Esophagus squamous epithelium (tissue), 4 donors: Measurements from ENCODE around the gene EVL.

Source experiments
- POLR2A ChIP-seq, 4 donors: fragments of 450-650 bp; IDR thresholded peaks; one replicate each; pipeline ENCODE4 v1.6.1; 2017; ENCODE audit warnings: antibody characterized with exemption in 4 of 4, mild to moderate bottlenecking in 4 of 4, moderate library complexity in 3 of 4
- TF ChIP-seq, protein P1 (sequence below), 6 experiments: fragments of 450-650 bp in 4 of 6; fragments of 200-600 bp in 2 of 6; sonication (generic) in 2 of 6; IDR thresholded peaks; one replicate each; pipeline ENCODE4 v1.5.1; 2016 to 2019; ENCODE audit warnings: antibody characterized with exemption in 6 of 6, mild to moderate bottlenecking in 4 of 6, moderate library complexity in 4 of 6

DNA sequence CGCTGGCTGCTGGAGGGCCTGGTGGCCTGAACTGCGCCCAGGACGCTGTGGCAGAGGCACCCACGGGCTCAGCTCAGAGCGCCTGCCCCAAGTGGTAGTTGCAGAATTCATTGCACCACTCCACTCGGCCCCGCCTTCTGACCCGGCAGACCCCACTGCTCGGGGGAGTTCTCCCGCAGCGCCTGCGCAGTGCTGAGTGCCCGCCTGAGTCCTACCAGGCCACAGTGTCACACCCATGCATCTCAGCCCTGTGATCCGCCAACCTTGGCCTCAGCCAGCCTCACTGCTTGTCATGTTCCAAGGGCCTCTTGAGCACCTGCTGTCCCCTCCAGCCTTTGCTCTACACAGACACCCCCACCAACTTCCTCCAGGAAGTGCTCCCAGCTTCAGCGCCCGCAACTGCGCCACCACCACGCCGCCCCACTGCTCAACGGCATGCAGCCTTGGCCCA is 82.0 kb downstream of the EVL start:
- TF ChIP-seq, protein P1, sequence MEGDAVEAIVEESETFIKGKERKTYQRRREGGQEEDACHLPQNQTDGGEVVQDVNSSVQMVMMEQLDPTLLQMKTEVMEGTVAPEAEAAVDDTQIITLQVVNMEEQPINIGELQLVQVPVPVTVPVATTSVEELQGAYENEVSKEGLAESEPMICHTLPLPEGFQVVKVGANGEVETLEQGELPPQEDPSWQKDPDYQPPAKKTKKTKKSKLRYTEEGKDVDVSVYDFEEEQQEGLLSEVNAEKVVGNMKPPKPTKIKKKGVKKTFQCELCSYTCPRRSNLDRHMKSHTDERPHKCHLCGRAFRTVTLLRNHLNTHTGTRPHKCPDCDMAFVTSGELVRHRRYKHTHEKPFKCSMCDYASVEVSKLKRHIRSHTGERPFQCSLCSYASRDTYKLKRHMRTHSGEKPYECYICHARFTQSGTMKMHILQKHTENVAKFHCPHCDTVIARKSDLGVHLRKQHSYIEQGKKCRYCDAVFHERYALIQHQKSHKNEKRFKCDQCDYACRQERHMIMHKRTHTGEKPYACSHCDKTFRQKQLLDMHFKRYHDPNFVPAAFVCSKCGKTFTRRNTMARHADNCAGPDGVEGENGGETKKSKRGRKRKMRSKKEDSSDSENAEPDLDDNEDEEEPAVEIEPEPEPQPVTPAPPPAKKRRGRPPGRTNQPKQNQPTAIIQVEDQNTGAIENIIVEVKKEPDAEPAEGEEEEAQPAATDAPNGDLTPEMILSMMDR (IDR thresholded peaks at IDR 0.05) = no peak
- TF ChIP-seq POLR2A (IDR thresholded peaks at IDR 0.05) = no peak
